Amniotic epithelial cell (primary cell): Measurements from ENCODE around the gene CLIP2.
"Not testable (repeated sequence)": the region's sequence is repeated elsewhere in the genome, so short reads cannot be mapped to it uniquely, and the experiment has no call there.

Experiments
- DNase-seq: peaks from one replicate; pipeline ENCODE4 v3.0.0-alpha.2; 2010; ENCODE audit warnings: low read depth

The CLIP2 gene

GRCh38 chr7:74297516-74298233, 8.5 kb downstream of the CLIP2 start:
- DNase-seq = no peak

- DNase-seq = no peak
Observed at GRCh38 chr7:74299401-74299800, 10.2 kb downstream of the CLIP2 start.

GRCh38 chr7:74300926-74301325, 11.7 kb downstream of the CLIP2 start:
- no peak for DNase-seq

GRCh38 chr7:74302745-74303221, 13.6 kb downstream of the CLIP2 start:
- no peak for DNase-seq

- no peak for DNase-seq
Observed at GRCh38 chr7:74304550-74304949, 15.3 kb downstream of the CLIP2 start.

GRCh38 chr7:74306004-74306729, 17.0 kb downstream of the CLIP2 start:
- no peak for DNase-seq

GRCh38 chr7:74306730-74307469, 17.7 kb downstream of the CLIP2 start:
- DNase-seq = peak; percentile 36

GRCh38 chr7:74307738-74308505, 18.7 kb downstream of the CLIP2 start:
- DNase-seq = no peak

GRCh38 chr7:74309181-74309580, 20.0 kb downstream of the CLIP2 start:
- no peak for DNase-seq

GRCh38 chr7:74311305-74311744, 22.1 kb downstream of the CLIP2 start:
- peak; percentile 32 for DNase-seq

- DNase-seq = no peak
Observed at GRCh38 chr7:74312418-74313028, 23.3 kb downstream of the CLIP2 start.

GRCh38 chr7:74315891-74316290, 26.7 kb downstream of the CLIP2 start:
- not testable (repeated sequence) for DNase-seq

- DNase-seq = no peak
Observed at GRCh38 chr7:74317146-74317782, 28.1 kb downstream of the CLIP2 start.

- DNase-seq = no peak
Observed at GRCh38 chr7:74318043-74318442, 28.8 kb downstream of the CLIP2 start.

GRCh38 chr7:74320645-74321221, 31.5 kb downstream of the CLIP2 start:
- no peak for DNase-seq

GRCh38 chr7:74322892-74323291, 33.7 kb downstream of the CLIP2 start:
- DNase-seq = not testable (repeated sequence)

- no peak for DNase-seq
Observed at GRCh38 chr7:74324531-74325209, 35.5 kb downstream of the CLIP2 start.

- DNase-seq = no peak
Observed at GRCh38 chr7:74325210-74325565, 36.0 kb downstream of the CLIP2 start.

GRCh38 chr7:74329225-74329624, 40.0 kb downstream of the CLIP2 start:
- no peak for DNase-seq
